K562 (cell line): ENCODE measurements around the gene MAD2L1BP. TPM values are rescaled to one million over a fixed set of nuclear protein-coding genes. Genes with fewer than 3 reads are reported as not detected.

Source experiments
- ATF3 ChIP-seq, 2 experiments: fragments of 450-650 bp in 1 of 2; sonication (generic) in 1 of 2; formaldehyde crosslinking in 1 of 2; IDR thresholded peaks in 1 of 2; conservative IDR thresholded peaks in 1 of 2; 2 replicates each; pipeline versions ENCODE4 v1.6.1 to v1.8.1; 2016 to 2023; ENCODE audit warnings: mild to moderate bottlenecking in 2 of 2, moderate library complexity in 2 of 2, inconsistent platforms in 1 of 2, missing genetic modification reagents in 1 of 2
- CHCHD3 ChIP-seq: fragments of 250-450 bp; sonication (Bioruptor Pico); IDR thresholded peaks from 2 replicates; pipeline ENCODE4 v2.1.2; 2022; ENCODE audit warnings: mild to moderate bottlenecking
- CREBBP ChIP-seq: IDR thresholded peaks from one replicate; pipeline ENCODE4 v1.6.1; 2012; ENCODE audit warnings: low read depth, mild to moderate bottlenecking, control low read depth, inconsistent platforms, low read length
- CTCF ChIP-seq, 3 experiments: IDR thresholded peaks in 2 of 3; conservative IDR thresholded peaks in 1 of 3; 2 replicates each; pipeline ENCODE4 v1.5.1; 2011 to 2012; ENCODE audit warnings: low read length in 3 of 3, mild to moderate bottlenecking in 3 of 3, control low read depth in 2 of 3, improper control_type of control experiment in 1 of 3, inconsistent platforms in 1 of 3, low read depth in 1 of 3, mixed read lengths in 1 of 3, moderate library complexity in 1 of 3; ENCODE audit not compliant: insufficient read depth in 2 of 3
- DLX4 ChIP-seq: fragments of 250-450 bp; sonication (Bioruptor Pico); IDR thresholded peaks from 2 replicates; pipeline ENCODE4 v1.6.1; 2021; ENCODE audit warnings: mild to moderate bottlenecking
- GABPA ChIP-seq: fragments of 200-800 bp; sonication (Bioruptor generic); conservative IDR thresholded peaks from 2 replicates; pipeline ENCODE4 v1.6.1; 2016; ENCODE audit warnings: low read depth, missing genetic modification characterization, missing compliant biosample characterization
- GTF2B ChIP-seq: IDR thresholded peaks from 2 replicates; pipeline ENCODE4 v1.6.1; 2011; ENCODE audit not compliant: insufficient read length; ENCODE audit errors: extremely low read depth
- IRF1 ChIP-seq: sonication (generic); formaldehyde crosslinking; IDR thresholded peaks from 2 replicates; pipeline ENCODE4 v1.8.0; 2022; ENCODE audit warnings: missing genetic modification reagents, mild to moderate bottlenecking, borderline replicate concordance
- MIER1 ChIP-seq: fragments of 450-650 bp; IDR thresholded peaks from 2 replicates; pipeline ENCODE4 v1.6.1; 2016; ENCODE audit warnings: antibody characterized with exemption, mild to moderate bottlenecking, low read depth
- NR2F6 ChIP-seq: fragments of 450-650 bp; formaldehyde crosslinking; IDR thresholded peaks from 2 replicates; pipeline ENCODE4 v1.4.0; 2020; ENCODE audit warnings: mild to moderate bottlenecking
- POLR2AphosphoS2 ChIP-seq: IDR thresholded peaks from 2 replicates; pipeline ENCODE4 v1.6.1; 2012; ENCODE audit warnings: low read length, improper control_type of control experiment
- POLR2AphosphoS5 ChIP-seq: IDR thresholded peaks from 2 replicates; pipeline ENCODE4 v1.6.1; 2011; ENCODE audit warnings: mild to moderate bottlenecking, low read depth, low read length, moderate library complexity; ENCODE audit not compliant: control insufficient read depth, insufficient read depth
- SNIP1 ChIP-seq: fragments of 450-650 bp; IDR thresholded peaks from 2 replicates; pipeline ENCODE4 v1.7.1; 2017; ENCODE audit warnings: low read depth, mild to moderate bottlenecking
- SOX6 ChIP-seq: fragments of 450-650 bp; IDR thresholded peaks from 2 replicates; pipeline ENCODE4 v1.6.1; 2014; ENCODE audit warnings: mild to moderate bottlenecking
- TAF7 ChIP-seq: fragments of 450-650 bp; IDR thresholded peaks from 2 replicates; pipeline ENCODE4 v1.6.1; 2016; ENCODE audit warnings: missing genetic modification characterization, missing compliant biosample characterization
- THRAP3 ChIP-seq: fragments of 450-650 bp; IDR thresholded peaks from 2 replicates; pipeline ENCODE4 v1.6.1; 2016; ENCODE audit warnings: mild to moderate bottlenecking, inconsistent platforms, borderline replicate concordance
- ZBTB7A ChIP-seq: IDR thresholded peaks from 2 replicates; pipeline ENCODE4 v1.6.1; 2011; ENCODE audit warnings: low read depth, mild to moderate bottlenecking, low read length, moderate library complexity, borderline replicate concordance; ENCODE audit not compliant: control insufficient read depth
- ZC3H8 ChIP-seq: fragments of 450-650 bp; IDR thresholded peaks from 2 replicates; pipeline ENCODE4 v1.6.1; 2017
- ZNF184 ChIP-seq: sonication (generic); formaldehyde crosslinking; IDR thresholded peaks from 2 replicates; pipeline ENCODE4 v1.5.0; 2020; ENCODE audit warnings: missing genetic modification reagents
- ZNF766 ChIP-seq: fragments of 200-800 bp; sonication (Bioruptor generic); conservative IDR thresholded peaks from 2 replicates; pipeline ENCODE4 v1.6.1; 2016; ENCODE audit warnings: missing genetic modification characterization, missing compliant biosample characterization
- polyA plus RNA-seq, 8 experiments: library from polyadenylated mRNA; depleted of rRNA in 4 of 8; stranded (reverse) in 5 of 8; unstranded in 3 of 8; fragments of >200 nt; fragmentation: Nextera tagmentation in 2 of 8; fragmentation: Illumina TruSeq in 1 of 8; extraction: Ambion mirVana in 2 of 8; extraction: Trizol in 1 of 8; gene quantifications; 2 replicates each; pipeline versions ENCODE4 v1.2.1 to v1.2.3, GENCODE V29; 2011 to 2014; ENCODE audit warnings: inconsistent platforms in 1 of 8, missing spikeins in 1 of 8
- total RNA-seq, 7 experiments: library from RNA; depleted of rRNA in 6 of 7; stranded (reverse); fragments of >200 nt in 6 of 7; fragmentation: Illumina TruSeq in 2 of 7; extraction: Trizol in 2 of 7; gene quantifications; 2 replicates each; pipeline versions ENCODE4 v1.2.1 to v1.2.3, GENCODE V29; 2011 to 2021; ENCODE audit warnings: low replicate concordance in 1 of 7

Gene MAD2L1BP
- total and polyA plus RNA-seq, 9 of the 15 experiments (the other 6 are each of a cell fraction or from before 2014, with no cell fraction given): 69.7 to 321 (median 111) TPM

- TF ChIP-seq ZNF766: no peak
- no peak for TF ChIP-seq CHCHD3 (CRISPR knock-in tag)
- TF ChIP-seq ATF3 (IDR thresholded peaks at IDR 0.05): no peak
- 0 out of 2 replicates have a peak, but pooled peaks have one; percentile 58 for TF ChIP-seq ATF3 (CRISPR knock-in tag; conservative IDR thresholded peaks at IDR 0.05)
- no peak for TF ChIP-seq THRAP3
- TF ChIP-seq ZBTB7A: peak; percentile 52; the same call in 1 of the 2 replicates
- TF ChIP-seq NR2F6 (CRISPR knock-in tag): no peak
- peak; percentile 70; the same call in 1 of the 2 replicates for TF ChIP-seq SOX6
- TF ChIP-seq ZNF184 (CRISPR knock-in tag): no peak
- peak; percentile 97 for TF ChIP-seq MIER1
- no peak for TF ChIP-seq DLX4 (CRISPR knock-in tag)
- peak; percentile 97 for TF ChIP-seq POLR2AphosphoS5
- TF ChIP-seq TAF7 (tag): peak; percentile 75
- peak; percentile 48 for TF ChIP-seq GTF2B
- TF ChIP-seq GABPA (tag): no peak
- peak; percentile 90 for TF ChIP-seq POLR2AphosphoS2
- no peak for TF ChIP-seq CREBBP
- TF ChIP-seq SNIP1: no peak
- peak; percentile 79; the same call in 1 of the 2 replicates for TF ChIP-seq IRF1 (CRISPR knock-in tag)
- TF ChIP-seq CTCF (IDR thresholded peaks at IDR 0.05 in 2 of 3, conservative IDR thresholded peaks at IDR 0.05 in 1 of 3; ENCODE audit: insufficient read depth in 2 of 3, low read depth in 1 of 3, low read length in 3 of 3): peak in 1 of 3 experiments; percentile 29; a peak in 2 of 6 replicates
- TF ChIP-seq ZC3H8: no peak
These were observed at the start of gene MAD2L1BP (continued) for GRCh38 chr6:43635387-43636307.
